Neural cell (in vitro differentiated cells): ENCODE results near the gene EPN1.

ENCODE experiments used
- CTCF ChIP-seq: fragments of 450-650 bp; IDR thresholded peaks from 2 replicates; pipeline ENCODE4 v1.5.1; 2014; ENCODE audit warnings: antibody characterized with exemption, mild to moderate bottlenecking, moderate library complexity; ENCODE audit not compliant: poor library complexity, severe bottlenecking
- EP300 ChIP-seq: fragments of 450-650 bp; conservative IDR thresholded peaks from 2 replicates; pipeline ENCODE4 v1.6.1; 2014; ENCODE audit warnings: antibody characterized with exemption, mild to moderate bottlenecking, moderate library complexity; ENCODE audit not compliant: poor library complexity, severe bottlenecking
- EZH2 ChIP-seq: fragments of 200-600, 300-800 bp; shearing (Covaris generic), sonication (generic); IDR thresholded peaks from 2 replicates; pipeline ENCODE4 v1.6.1; 2014; ENCODE audit warnings: antibody characterized with exemption, low read length, borderline replicate concordance, mild to moderate bottlenecking; ENCODE audit not compliant: insufficient read depth, poor library complexity, severe bottlenecking
- POLR2AphosphoS5 ChIP-seq: IDR thresholded peaks from 2 replicates; pipeline ENCODE4 v1.6.1; 2012
- REST ChIP-seq: IDR thresholded peaks from 2 replicates; pipeline ENCODE4 v1.6.1; 2012; ENCODE audit warnings: borderline replicate concordance
- TAF1 ChIP-seq: IDR thresholded peaks from 2 replicates; pipeline ENCODE4 v1.6.1; 2012; ENCODE audit warnings: low read depth

GRCh38 chr19:55660404-55660803 is 14.6 kb upstream of the EPN1 start:
- TF ChIP-seq CTCF (no peak), TAF1 (no peak), EZH2 (no peak), EP300 (no peak), POLR2AphosphoS5 (no peak), REST (no peak)
